ENCODE data around the gene ADGRG4. TPM values are rescaled to one million over a fixed set of nuclear protein-coding genes. Genes with fewer than 3 reads are reported as not detected.

ADGRG4 gene
- total and polyA plus RNA-seq, 2 of the 8 experiments (the other 6 are each of a cell fraction or from before 2014, with no cell fraction given) = not detected

GRCh38 chrX:136339702-136340101 is 38.9 kb downstream of the ADGRG4 start:
- H3K9me3 ChIP-seq (ENCODE audit: insufficient read depth in 2 of 2, low read depth in 1 of 2, low read length in 1 of 2) = no peaks in the 10 kb centered on the region
- no peak for DNase-seq (ENCODE audit: low read depth in 1 of 2, low spot score in 2 of 2)
- H2AK5ac ChIP-seq (ENCODE audit: low read depth, low read length) = no peak overlapping the region
- H2BK15ac ChIP-seq (ENCODE audit: low read length) = no peak overlapping the region
- no peak overlapping the region for H2BK120ac ChIP-seq (replicated peaks; ENCODE audit: low read depth, low read length)
- H3K14ac ChIP-seq (ENCODE audit: insufficient read length) = no peak overlapping the region
- no peaks in the 10 kb centered on the region for H3K4me1 ChIP-seq (replicated peaks in 1 of 4; ENCODE audit: control insufficient read depth in 3 of 4, insufficient read depth in 4 of 4, low read length in 3 of 4)
- H3K79me1 ChIP-seq (ENCODE audit: low read depth, low read length) = no peaks in the 10 kb centered on the region
- H3K23ac ChIP-seq (ENCODE audit: insufficient read length) = no peak overlapping the region
- H3K36me3 ChIP-seq (ENCODE audit: control insufficient read depth in 2 of 4, insufficient read depth in 4 of 4, low read length in 3 of 4) = no peaks in the 10 kb centered on the region
- no peak overlapping the region for H2BK20ac ChIP-seq (ENCODE audit: low read length)
- H3K4me3 ChIP-seq (ENCODE audit: extremely low read depth in 1 of 4, insufficient read depth in 2 of 4, low read depth in 3 of 4, low read length in 4 of 4) = no peak overlapping the region
- no peak overlapping the region for H3K27ac ChIP-seq (ENCODE audit: low read depth, low read length)
- no peaks in the 10 kb centered on the region for H3K23me2 ChIP-seq (ENCODE audit: low read depth, low read length)
- WGBS, 2 experiments (ENCODE audit: extremely low coverage in 1 of 2, insufficient coverage in 1 of 2, insufficient read length in 1 of 2, insufficient replicate concordance in 2 of 2, low coverage in 1 of 2, low lambda C conversion rate in 2 of 2, missing lambda C conversion rate in 1 of 2) = 86% methylated on average over 1 of the region's 1 CpG; no CpG with 5 or more reads in 1 of the 2 experiments
- no peak overlapping the region for H3K18ac ChIP-seq (ENCODE audit: extremely low read depth, low read length)
- H2BK12ac ChIP-seq (ENCODE audit: low read depth, low read length) = no peak overlapping the region
- POLR2A ChIA-PET (ENCODE audit: partially characterized antibody) = no interaction called here
- no peak for FAIRE-seq
- CTCF ChIA-PET (ENCODE audit: partially characterized antibody) = no interaction called here
- H3K4ac ChIP-seq (replicated peaks; ENCODE audit: insufficient read length, low read depth, low read length) = no peak overlapping the region
- H3K9ac ChIP-seq (replicated peaks in 1 of 4; ENCODE audit: extremely low read depth in 1 of 4, low read depth in 3 of 4, low read length in 3 of 4) = no peak overlapping the region
- no peak overlapping the region for H3K4me2 ChIP-seq (ENCODE audit: insufficient read depth in 1 of 2, low read depth in 2 of 2, low read length in 2 of 2)
- H4K20me1 ChIP-seq (replicated peaks in 1 of 2; ENCODE audit: control insufficient read depth in 1 of 2, insufficient read depth in 2 of 2, low read length in 2 of 2) = no peaks in the 10 kb centered on the region
- no peak overlapping the region for H4K5ac ChIP-seq (ENCODE audit: insufficient read length, low read depth, low read length)
- no peak overlapping the region for H4K91ac ChIP-seq (replicated peaks; ENCODE audit: insufficient read length, low read length)
- H2BK5ac ChIP-seq (ENCODE audit: low read depth, low read length) = no peak overlapping the region
- TF ChIP-seq ATF3 (IDR thresholded peaks at IDR 0.05; ENCODE audit: insufficient read depth, low read depth, low read length) (no peak), GTF2F1 (IDR thresholded peaks at IDR 0.05; ENCODE audit: borderline replicate concordance, low read depth, low read length) (no peak), FOSL1 (IDR thresholded peaks at IDR 0.05; ENCODE audit: insufficient read depth, low read depth, low read length) (no peak), E2F6 (IDR thresholded peaks at IDR 0.05) (no peak)
- no peak overlapping the region for H2AFZ ChIP-seq (ENCODE audit: low read length)
- no peak overlapping the region for H4K8ac ChIP-seq (ENCODE audit: extremely low read depth, insufficient read depth, low read length)
- H3K56ac ChIP-seq (replicated peaks; ENCODE audit: insufficient read length, low read depth, low read length) = no peak overlapping the region
- no peaks in the 10 kb centered on the region for H3K79me2 ChIP-seq (ENCODE audit: control insufficient read depth in 1 of 2, insufficient read depth in 2 of 2, low read length in 2 of 2)
- no peaks in the 10 kb centered on the region; a peak in 1 of 7 replicates for H3K27me3 ChIP-seq (replicated peaks in 1 of 4; ENCODE audit: control insufficient read depth in 3 of 4, extremely low read depth in 1 of 4, insufficient read depth in 3 of 4, low read length in 3 of 4)
